ENCODE data around the gene CADPS2.

The CADPS2 gene

DNA sequence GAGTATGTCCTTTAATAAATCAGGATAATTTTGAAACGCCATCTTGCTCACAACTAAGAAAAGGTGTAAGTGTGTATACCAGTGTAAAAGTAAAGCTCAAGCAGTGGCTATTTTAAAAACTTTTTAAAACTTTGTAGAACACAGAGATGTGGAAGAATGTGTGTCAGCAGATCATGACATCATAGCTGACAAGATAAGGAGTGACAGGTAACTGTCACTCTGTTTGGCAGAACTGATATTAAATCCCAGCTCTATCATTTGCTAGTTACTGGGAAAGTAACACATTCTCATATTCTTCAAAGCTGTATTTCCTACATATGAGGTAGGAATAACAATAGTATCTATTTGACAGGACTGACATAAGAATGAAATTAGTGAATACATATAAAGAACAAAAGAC lies 119.7 kb downstream of the CADPS2 start:
- H2AFZ ChIP-seq (ENCODE audit: low read length): no peak overlapping the region
- no peaks in the 10 kb centered on the region for H3K36me3 ChIP-seq (ENCODE audit: insufficient read depth, low read length)
- H3K4me3 ChIP-seq (ENCODE audit: low read depth, low read length, poor library complexity, severe bottlenecking): no peak overlapping the region
- H3F3A ChIP-seq (ENCODE audit: insufficient read depth, low read length): no peaks in the 10 kb centered on the region
- no peak overlapping the region for H3K9ac ChIP-seq (ENCODE audit: low read length)
- H4K20me1 ChIP-seq (ENCODE audit: insufficient read depth, low read length): no peaks in the 10 kb centered on the region
- H3K27ac ChIP-seq (ENCODE audit: low read depth, low read length, poor library complexity, severe bottlenecking): no peak overlapping the region
- TF ChIP-seq, protein P1, sequence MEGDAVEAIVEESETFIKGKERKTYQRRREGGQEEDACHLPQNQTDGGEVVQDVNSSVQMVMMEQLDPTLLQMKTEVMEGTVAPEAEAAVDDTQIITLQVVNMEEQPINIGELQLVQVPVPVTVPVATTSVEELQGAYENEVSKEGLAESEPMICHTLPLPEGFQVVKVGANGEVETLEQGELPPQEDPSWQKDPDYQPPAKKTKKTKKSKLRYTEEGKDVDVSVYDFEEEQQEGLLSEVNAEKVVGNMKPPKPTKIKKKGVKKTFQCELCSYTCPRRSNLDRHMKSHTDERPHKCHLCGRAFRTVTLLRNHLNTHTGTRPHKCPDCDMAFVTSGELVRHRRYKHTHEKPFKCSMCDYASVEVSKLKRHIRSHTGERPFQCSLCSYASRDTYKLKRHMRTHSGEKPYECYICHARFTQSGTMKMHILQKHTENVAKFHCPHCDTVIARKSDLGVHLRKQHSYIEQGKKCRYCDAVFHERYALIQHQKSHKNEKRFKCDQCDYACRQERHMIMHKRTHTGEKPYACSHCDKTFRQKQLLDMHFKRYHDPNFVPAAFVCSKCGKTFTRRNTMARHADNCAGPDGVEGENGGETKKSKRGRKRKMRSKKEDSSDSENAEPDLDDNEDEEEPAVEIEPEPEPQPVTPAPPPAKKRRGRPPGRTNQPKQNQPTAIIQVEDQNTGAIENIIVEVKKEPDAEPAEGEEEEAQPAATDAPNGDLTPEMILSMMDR (IDR thresholded peaks at IDR 0.05; ENCODE audit: low read length): no peak
- TF ChIP-seq EZH2 (IDR thresholded peaks at IDR 0.05; ENCODE audit: borderline replicate concordance, low read length): no peak
- no peak overlapping the region for H3K4me2 ChIP-seq (ENCODE audit: low read length)
- H3K9me2 ChIP-seq (ENCODE audit: low read depth, low read length): no peaks in the 10 kb centered on the region
- H3K27me3 ChIP-seq (ENCODE audit: insufficient read depth, low read length): no peaks in the 10 kb centered on the region
- no peaks in the 10 kb centered on the region for H3K4me1 ChIP-seq (ENCODE audit: insufficient read depth, low read length, severe bottlenecking)
- no peaks in the 10 kb centered on the region for H3K9me3 ChIP-seq (ENCODE audit: low read length)
- no peaks in the 10 kb centered on the region for H3K79me2 ChIP-seq (ENCODE audit: insufficient read depth, low read length)

DNA sequence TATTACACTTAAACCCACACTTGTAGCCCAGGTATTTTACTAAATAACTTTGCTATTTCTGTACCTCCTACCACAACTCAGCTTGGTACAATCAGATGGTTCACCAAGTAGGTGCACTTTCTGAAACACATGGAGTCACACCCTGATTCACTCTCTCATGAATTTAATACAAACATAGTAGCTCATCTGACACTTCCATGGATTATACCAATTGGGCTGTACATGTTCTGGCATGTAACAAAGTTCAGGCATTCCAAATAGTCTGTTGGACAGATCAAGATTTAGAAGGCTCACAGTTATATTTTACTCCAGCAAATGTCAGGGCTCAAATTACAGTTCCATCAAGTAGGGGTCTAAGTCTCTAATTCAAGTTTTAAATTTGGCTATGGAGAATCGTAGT lies 121.4 kb downstream of the CADPS2 start:
- Histone ChIP-seq H3F3A (ENCODE audit: insufficient read depth, low read length) (no peaks in the 10 kb centered on the region), H3K4me2 (ENCODE audit: low read length) (no peak overlapping the region), H3K27ac (ENCODE audit: low read depth, low read length, poor library complexity, severe bottlenecking) (no peak overlapping the region), H3K9ac (ENCODE audit: low read length) (no peak overlapping the region), H2AFZ (ENCODE audit: low read length) (no peak overlapping the region), H3K4me1 (ENCODE audit: insufficient read depth, low read length, severe bottlenecking) (no peaks in the 10 kb centered on the region), H3K79me2 (ENCODE audit: insufficient read depth, low read length) (no peaks in the 10 kb centered on the region), H3K9me3 (ENCODE audit: low read length) (no peaks in the 10 kb centered on the region), H3K36me3 (ENCODE audit: insufficient read depth, low read length) (no peaks in the 10 kb centered on the region), H4K20me1 (ENCODE audit: insufficient read depth, low read length) (no peaks in the 10 kb centered on the region), H3K27me3 (ENCODE audit: insufficient read depth, low read length) (no peaks in the 10 kb centered on the region), H3K4me3 (ENCODE audit: low read depth, low read length, poor library complexity, severe bottlenecking) (no peak overlapping the region), H3K9me2 (ENCODE audit: low read depth, low read length) (no peaks in the 10 kb centered on the region)
- TF ChIP-seq, protein P1 (IDR thresholded peaks at IDR 0.05; ENCODE audit: low read length): no peak
- no peak for TF ChIP-seq EZH2 (IDR thresholded peaks at IDR 0.05; ENCODE audit: borderline replicate concordance, low read length)

DNA sequence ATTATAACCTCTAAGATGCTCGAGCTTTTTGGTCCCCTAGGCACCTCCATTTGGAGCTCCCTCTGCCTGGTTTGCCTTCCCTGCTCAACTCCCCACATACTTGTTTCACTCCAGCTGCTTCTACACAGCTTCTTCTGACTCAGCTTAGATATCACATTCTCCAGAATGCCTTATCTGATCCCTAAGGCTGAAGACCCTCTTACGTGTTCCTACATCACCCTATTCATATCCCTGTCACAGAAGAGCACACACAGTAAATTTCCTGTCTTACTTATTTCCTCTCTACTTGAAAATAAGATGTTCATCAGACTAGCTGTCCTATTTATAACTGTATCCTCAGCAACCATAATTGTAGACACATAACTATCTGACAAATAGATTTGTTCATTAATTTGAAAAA lies 122.2 kb downstream of the CADPS2 start:
- H3K4me1 ChIP-seq (ENCODE audit: insufficient read depth, low read length, severe bottlenecking): no peaks in the 10 kb centered on the region
- no peak overlapping the region for H3K9ac ChIP-seq (ENCODE audit: low read length)
- no peaks in the 10 kb centered on the region for H3K27me3 ChIP-seq (ENCODE audit: insufficient read depth, low read length)
- H3F3A ChIP-seq (ENCODE audit: insufficient read depth, low read length): no peaks in the 10 kb centered on the region
- no peaks in the 10 kb centered on the region for H4K20me1 ChIP-seq (ENCODE audit: insufficient read depth, low read length)
- no peak overlapping the region for H2AFZ ChIP-seq (ENCODE audit: low read length)
- no peak overlapping the region for H3K4me3 ChIP-seq (ENCODE audit: low read depth, low read length, poor library complexity, severe bottlenecking)
- H3K27ac ChIP-seq (ENCODE audit: low read depth, low read length, poor library complexity, severe bottlenecking): no peak overlapping the region
- no peaks in the 10 kb centered on the region for H3K9me3 ChIP-seq (ENCODE audit: low read length)
- H3K79me2 ChIP-seq (ENCODE audit: insufficient read depth, low read length): no peaks in the 10 kb centered on the region
- TF ChIP-seq, protein P1 (IDR thresholded peaks at IDR 0.05; ENCODE audit: low read length): no peak
- TF ChIP-seq EZH2 (IDR thresholded peaks at IDR 0.05; ENCODE audit: borderline replicate concordance, low read length): no peak
- H3K36me3 ChIP-seq (ENCODE audit: insufficient read depth, low read length): no peaks in the 10 kb centered on the region
- no peak overlapping the region for H3K4me2 ChIP-seq (ENCODE audit: low read length)
- no peaks in the 10 kb centered on the region for H3K9me2 ChIP-seq (ENCODE audit: low read depth, low read length)
